Activated T-cell treated with anti-CD3 and anti-CD28 coated beads for 1 hour (primary cell): ENCODE measurements around the gene VPS13A.
"Not testable (repeated sequence)": the region's sequence is repeated elsewhere in the genome, so short reads cannot be mapped to it uniquely, and the experiment has no call there.

Source experiments
- DNase-seq: peaks from one replicate; pipeline ENCODE4 v3.0.0-alpha.2; 2020; ENCODE audit warnings: low read depth

The VPS13A gene

GRCh38 chr9:77423841-77424240, 246.5 kb downstream of the VPS13A start:
- no peak for DNase-seq

- DNase-seq = no peak
Measured at GRCh38 chr9:77424993-77425392, 247.7 kb downstream of the VPS13A start.

GRCh38 chr9:77426712-77427111, 249.4 kb downstream of the VPS13A start:
- DNase-seq = no peak

- DNase-seq = no peak
Measured at GRCh38 chr9:77427256-77427927, 250.1 kb downstream of the VPS13A start.

GRCh38 chr9:77429928-77430327, 252.6 kb downstream of the VPS13A start:
- DNase-seq = no peak

GRCh38 chr9:77432053-77432452, 254.7 kb downstream of the VPS13A start:
- DNase-seq = no peak

GRCh38 chr9:77433675-77434445, 256.5 kb downstream of the VPS13A start:
- peak; percentile 16 for DNase-seq

- no peak for DNase-seq
Measured at GRCh38 chr9:77435277-77435676, 257.9 kb downstream of the VPS13A start.

- DNase-seq = no peak
Measured at GRCh38 chr9:77435688-77436087, 258.4 kb downstream of the VPS13A start.

GRCh38 chr9:77438653-77439052, 261.3 kb downstream of the VPS13A start:
- no peak for DNase-seq

- no peak for DNase-seq
Measured at GRCh38 chr9:77440057-77440456, 262.7 kb downstream of the VPS13A start.

GRCh38 chr9:77441124-77441523, 263.8 kb downstream of the VPS13A start:
- not testable (repeated sequence) for DNase-seq

GRCh38 chr9:77442436-77442835, 265.1 kb downstream of the VPS13A start:
- DNase-seq = no peak

GRCh38 chr9:77447646-77448045, 270.3 kb downstream of the VPS13A start:
- DNase-seq = no peak

GRCh38 chr9:77449240-77450084, 272.1 kb downstream of the VPS13A start:
- DNase-seq = no peak

- DNase-seq = no peak
Measured at GRCh38 chr9:77450085-77450475, 272.7 kb downstream of the VPS13A start.

GRCh38 chr9:77451507-77451906, 274.2 kb downstream of the VPS13A start:
- DNase-seq = no peak

- no peak for DNase-seq
Measured at GRCh38 chr9:77453825-77454647, 276.7 kb downstream of the VPS13A start.

GRCh38 chr9:77454663-77455062, 277.3 kb downstream of the VPS13A start:
- no peak for DNase-seq

- DNase-seq = peak; percentile 14
Measured at GRCh38 chr9:77455312-77455927, 278.1 kb downstream of the VPS13A start.

- peak; percentile 76 for DNase-seq
Measured at GRCh38 chr9:77456829-77457437, 279.6 kb downstream of the VPS13A start.
